Stimulated activated CD4-positive, alpha-beta T cell treated with anti-CD3 and anti-CD28 coated beads, Interleukin-2, amount 100 ng/mL, for 24 hours (primary cell): Measurements from ENCODE around the gene SV2C.

ENCODE experiments used
- DNase-seq, 2 donors: peaks; one replicate each; pipeline ENCODE4 v3.0.0-alpha.2; 2020

SV2C gene

DNA sequence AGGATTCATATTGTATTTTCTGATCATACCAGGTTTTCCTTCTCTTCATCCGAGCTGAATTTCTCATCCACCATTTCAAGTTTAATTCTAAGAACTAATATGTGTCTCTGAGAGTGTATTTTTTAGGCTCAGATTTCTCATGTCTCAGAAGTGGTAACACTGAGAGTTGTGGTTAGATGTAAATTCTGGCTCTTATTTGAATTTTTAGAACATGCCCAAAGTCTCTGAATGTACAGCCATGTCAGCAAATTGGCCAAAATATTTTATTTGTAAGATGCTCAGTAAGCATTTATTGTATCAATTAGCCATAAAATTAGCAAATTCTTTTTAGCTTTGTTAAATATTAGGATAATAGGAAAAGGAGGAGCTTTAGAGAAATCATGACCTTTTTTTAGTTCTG is 16.6 kb downstream of the SV2C start:
- no peak for DNase-seq

DNA sequence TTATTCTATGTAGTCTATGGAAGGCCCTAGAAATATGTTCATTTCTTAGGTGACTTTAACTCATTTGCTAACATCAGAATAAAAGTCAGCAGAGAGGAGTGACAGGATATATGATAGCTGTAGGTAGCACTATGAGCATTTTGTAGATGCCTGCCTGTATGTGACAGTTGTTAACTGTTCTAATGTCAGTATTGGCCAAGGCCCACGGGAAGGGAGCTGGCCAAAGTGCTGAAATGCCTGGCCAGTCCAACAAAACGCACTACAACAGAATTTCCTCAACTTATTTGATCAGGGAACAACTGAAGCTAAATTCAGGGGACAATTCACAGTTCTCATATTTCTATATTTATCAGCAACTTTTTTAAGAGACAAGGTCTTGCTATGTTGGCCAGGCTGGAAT is 20.8 kb downstream of the SV2C start:
- peak; percentile 16 to 25 for DNase-seq

DNA sequence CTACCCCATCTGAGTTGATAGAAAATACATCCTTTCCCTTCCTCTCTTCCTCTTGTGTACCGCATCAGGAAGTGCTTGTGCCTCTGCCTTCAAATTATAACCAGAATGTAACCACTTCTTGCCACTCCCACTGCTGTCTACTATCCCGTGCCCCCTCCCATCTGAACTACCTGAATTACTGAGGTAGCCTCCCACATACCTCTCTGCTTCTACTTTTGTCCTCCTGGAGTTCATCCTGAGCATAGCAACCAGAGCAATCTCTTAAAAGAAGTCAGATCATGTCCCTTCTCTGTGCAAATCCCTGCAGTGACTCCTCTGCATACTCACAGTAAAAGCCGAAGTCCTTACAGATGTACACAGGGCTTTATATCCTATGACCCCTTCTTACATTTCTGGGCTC is 23.0 kb downstream of the SV2C start:
- DNase-seq: no peak

DNA sequence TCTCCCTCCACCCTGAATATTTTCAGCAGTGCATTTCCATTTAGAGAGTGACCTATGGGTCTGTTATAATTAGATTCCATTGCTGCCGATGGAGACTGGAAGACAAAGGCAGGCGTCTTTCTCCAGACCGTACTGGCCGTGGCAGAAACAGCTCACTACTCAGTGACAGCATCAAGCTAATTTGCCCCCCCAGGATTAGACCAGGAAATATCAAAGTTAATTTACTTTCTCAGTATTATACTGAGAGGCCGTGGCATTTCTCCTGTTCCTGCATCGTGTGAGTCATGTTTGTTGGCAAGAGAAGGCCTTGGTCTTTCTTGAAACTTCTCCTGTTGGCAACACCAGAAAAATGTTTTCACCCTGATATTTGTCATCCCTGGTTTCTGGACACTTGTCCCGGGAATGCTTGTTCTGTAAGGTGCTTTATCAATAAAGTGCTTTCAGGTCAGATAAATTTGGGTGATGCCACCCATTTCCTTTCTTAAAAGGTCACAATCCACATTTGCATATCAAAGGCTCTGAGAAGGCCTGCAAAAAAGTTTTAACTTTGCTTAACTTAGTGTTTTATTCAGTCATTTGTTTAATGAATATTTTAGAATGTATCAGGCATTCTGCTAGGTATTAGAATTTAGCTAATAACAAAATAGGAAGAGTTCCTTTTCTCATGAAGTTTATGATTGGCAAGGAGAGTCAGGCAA is 28.4 kb downstream of the SV2C start:
- DNase-seq: no peak

DNA sequence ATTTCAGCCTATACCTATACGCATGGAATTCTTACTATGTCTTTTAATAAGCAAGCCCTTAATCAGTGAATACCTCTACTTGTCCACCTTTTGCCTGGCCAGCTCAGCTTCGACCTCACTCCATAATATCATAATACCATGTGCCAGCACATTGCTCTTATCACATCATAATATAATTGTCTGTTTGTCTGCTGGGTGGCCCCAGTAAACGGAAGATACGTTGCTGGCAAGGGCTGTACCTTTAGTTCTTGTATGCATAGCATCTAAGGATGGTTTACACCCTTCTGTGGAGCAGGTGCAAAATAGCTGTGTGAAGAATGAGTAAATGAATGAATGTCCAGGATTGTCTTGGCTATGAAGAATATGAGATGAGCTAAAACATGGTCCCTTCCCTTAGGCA is 29.9 kb downstream of the SV2C start:
- no peak for DNase-seq

DNA sequence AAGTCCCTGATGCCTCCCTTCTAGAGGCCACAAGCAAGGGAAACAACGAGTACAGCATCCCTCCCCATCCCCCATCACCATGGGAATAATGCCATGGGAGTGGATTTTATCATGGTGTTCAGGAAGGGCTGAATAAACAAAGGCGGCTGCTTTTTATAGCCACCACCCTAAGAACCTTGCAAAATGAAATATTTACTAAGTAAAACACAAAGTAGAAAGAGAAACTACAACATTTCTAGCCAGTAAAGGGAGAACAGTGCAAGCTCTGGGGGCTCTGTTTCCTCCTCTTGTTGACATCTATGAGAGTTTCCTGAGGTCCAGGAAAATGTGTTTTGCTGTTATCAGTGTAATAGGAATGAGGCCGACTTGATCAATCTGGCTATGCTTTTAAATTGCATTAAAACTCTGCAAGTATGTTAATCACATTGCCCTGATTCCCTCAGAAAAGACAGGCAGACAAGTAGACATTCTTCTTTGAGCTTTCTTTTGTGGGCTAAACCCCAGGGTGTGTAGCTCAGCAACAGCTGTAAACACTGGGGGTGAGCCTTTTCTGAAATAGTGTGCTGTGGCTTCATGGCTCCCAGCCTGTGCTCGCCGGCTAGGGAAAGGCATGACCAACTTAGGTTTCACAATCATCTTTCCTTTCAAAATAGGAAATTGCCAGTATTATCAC is 31.1 kb downstream of the SV2C start:
- DNase-seq: no peak

DNA sequence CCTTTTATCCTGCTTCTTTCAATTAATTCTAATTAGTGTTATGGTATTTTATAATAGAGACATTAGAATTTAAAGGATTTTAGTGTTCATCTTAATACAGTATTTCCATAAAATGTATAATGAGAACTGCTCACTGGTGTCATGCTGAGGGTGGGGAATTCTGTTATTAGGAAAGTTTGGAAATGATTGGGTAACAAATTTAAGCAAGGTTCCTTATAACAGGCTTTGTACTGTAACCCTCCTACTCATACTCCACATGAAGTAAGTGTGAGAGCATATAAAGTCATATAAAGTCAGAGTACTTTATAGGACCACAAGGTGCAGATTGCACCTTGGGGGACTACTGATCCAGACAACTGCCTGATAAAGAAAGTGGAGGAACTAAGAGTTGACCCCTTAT is 42.2 kb downstream of the SV2C start:
- no peak for DNase-seq

DNA sequence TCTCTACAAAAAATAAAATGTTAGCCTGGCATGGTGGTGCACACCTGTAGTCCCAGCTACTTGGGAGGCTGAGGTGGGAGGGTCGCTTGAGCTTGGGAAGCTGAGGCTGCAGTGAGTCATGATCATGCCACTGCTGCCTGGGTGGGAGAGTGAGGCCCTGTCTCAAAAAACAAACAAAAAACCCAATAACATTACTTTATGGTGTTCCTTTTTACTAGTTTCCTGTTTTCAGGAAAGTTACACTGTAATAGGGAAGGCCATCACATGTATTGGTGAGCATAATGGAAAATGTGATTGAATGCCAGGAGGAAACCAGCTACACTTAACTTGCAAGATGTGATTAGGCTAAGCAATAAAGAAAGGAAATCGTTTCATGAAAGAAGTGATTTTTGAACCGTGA is 42.7 kb downstream of the SV2C start:
- no peak for DNase-seq

DNA sequence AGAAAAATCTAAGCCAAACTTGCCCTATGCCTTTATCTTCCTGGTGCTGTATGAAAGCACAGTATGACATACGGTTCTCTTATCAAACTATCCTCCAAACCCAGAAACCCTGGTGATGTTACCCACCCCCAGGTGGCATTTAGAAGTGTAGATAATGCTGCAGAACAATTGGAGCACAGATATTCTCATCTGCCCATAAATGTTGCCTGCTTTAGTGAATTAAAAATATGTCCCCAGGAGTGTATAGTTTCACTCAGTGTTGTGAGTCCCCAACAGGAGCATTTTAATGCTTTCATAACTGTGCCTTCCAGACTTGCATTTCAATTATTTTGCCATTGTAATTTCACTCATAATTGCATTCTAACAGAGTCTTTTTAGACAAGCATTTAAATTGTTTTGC is 50.8 kb downstream of the SV2C start:
- no peak for DNase-seq

DNA sequence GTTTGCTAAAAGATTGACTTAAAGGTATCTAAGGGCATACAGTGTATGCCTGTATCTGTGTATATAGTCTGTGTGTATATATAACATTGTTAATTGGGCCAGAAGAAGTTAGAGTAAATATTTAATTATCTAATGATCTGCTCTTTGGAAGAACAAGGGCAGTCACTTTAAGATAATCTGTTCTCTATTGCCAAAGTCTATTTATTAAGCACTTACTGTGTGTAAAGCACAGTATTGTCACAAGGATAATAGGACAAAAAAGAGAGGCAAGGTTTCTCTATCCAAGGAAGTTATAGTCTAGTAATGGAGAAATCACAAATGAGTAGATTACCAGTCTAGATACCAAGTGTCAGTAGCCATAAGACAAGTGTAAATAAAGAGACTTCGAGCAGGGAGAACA is 51.5 kb downstream of the SV2C start:
- no peak for DNase-seq

DNA sequence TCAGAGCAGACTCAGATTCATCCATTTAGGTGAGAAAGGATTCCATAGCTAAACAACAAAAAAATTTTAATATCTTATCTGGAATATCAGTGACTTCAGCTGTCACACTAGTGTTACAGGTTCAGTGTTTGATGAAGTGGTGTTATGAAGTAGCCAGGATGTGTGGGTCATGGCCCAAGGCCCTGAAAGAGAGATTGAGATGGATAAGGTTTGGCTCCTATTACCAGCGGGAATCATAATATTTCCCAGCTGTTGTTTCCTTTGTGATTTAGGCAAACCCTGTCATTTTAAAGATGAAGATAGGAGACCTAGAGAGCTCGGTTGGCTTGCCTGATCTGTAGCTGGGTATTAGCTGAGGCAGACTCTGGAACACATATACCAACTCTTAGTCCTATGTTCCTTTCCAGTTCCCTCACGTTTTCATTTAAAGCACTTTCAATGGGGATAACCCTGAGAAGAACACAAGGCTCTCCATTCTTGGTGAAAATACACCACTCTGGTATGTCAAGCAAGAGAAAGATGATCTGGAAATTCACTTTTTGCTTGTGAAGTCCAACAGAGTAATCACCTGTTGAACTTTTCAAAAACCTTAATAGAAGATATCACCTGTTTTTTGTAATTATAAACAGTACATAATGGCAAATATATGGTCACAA is 54.8 kb downstream of the SV2C start:
- no peak for DNase-seq

DNA sequence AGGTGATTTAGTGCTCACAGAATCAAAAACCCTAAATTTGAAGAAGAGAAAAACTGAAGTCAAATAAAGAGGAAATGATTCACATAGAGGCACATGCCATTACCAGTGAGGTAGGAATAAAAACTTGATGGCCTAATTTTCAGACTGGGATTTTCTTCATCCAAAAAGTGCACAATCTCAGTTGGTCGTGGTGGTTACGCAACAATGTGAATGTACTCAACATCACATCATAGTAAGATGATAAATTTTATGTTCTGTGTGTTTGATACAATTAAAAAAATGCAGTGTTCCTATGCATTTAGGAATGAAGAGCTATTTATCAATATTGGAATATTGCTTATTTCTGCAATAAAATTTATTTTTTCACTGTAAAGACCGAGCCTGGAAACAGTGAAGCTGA is 60.7 kb downstream of the SV2C start:
- DNase-seq: no peak

DNA sequence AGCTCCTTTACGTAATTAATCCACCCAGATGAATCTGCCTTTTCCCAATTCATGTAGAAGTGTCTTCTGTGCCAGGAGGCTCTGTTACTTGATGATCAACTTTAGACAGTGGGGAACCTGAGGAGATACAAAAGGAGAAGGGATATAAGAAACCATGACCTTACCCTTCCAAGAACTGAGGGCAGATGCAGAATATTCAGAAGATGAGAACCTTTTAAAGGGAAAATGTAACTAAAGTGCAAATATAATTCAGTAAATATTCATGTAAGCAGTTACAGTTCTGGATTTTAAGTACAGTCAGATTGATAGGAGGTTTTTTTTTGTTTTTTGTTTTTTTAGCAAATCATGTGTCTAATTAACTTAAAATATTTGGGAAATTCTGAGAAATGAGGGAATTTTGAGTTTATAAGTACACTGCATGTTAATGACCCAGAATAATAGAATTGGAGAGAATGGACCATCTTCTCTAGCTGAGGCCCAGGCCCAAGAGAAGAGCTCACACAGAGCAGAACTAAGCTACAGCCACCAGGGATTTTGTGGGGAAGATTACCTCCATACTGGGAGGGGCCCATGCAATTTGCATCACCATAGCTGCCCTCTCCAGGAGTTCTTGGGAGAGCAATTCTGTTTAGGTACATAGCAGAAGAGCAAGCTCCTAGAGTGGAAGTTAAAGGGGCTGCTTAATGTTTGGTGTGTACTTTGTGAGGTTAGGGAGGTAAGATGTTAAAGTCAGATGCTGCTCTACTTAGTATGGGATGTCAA is 61.5 kb downstream of the SV2C start:
- no peak for DNase-seq

DNA sequence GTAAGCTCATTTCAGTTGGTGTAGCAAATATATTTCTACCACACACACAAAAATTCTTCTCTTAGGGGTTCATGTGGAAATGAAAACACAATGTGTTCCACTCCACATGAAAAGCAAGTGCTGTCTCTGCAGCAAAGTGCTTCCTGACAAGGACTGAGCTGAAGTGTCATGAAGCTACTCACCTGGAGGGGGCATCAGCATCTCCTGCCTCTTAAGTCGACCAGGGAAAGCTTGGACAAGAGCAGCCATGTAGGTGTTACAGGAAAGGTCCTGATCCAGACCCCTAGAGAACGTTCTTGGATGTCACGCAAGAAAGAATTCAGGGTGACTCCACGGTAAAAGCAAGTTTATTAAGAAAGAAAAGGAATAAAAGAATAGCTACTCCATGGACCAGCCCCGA is 62.8 kb downstream of the SV2C start:
- DNase-seq: peak in 1 of 2 donors; percentile 2

DNA sequence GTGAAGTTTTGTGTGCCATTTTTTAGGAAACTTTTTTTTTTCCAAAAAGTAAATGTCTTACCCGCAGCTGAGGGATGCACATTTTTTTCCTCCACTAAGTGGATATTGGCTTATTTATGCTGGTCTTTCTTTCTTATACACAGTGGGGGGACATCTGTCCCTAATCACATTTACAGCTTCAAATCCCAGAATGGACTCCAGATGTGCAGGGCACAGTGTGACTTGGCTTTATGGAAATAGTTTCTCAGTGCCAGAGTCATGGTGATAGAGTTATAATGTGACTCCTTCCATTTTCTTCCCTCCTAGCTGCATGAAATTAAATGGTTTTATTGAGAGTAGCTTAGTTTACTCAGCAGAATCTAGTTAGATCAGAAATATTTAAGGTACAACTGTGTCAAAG is 66.5 kb downstream of the SV2C start:
- no peak for DNase-seq

DNA sequence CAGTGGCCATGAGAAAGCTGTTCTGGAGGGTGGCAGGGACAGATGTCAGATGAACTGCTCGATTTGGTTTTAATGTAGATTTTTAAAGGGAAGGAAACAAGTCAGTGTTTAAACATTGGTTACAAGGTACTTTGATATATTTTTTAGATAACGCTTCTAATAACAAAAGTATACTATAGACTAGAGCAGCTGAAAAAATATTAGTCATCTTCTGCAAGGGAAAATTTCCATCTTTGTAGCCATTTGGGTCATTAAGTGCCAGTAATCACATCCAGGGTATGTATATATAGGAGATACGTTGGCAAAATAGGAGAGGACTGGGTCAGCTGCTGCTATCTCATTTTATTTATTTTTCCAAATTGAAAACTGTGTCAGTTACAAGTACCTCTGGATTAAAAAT is 69.0 kb downstream of the SV2C start:
- no peak for DNase-seq

DNA sequence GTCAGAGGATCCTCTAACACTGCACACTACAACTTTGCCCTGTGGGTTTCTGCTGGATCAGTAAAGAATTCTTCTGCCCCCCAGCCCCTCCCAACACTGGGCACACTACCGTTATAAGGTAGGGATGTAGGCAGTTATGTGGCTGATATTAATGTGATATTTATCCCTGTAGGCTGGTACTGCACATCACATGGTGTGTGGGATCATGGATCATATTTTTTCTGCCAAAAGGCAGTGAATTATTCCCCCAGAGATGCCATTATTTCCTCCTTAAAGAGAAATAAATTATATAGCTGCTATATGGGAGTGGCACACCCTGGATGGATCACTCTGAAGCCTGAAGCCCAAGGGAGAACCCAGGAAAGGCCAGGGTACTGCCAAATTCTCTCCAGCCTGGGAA is 69.5 kb downstream of the SV2C start:
- no peak for DNase-seq

DNA sequence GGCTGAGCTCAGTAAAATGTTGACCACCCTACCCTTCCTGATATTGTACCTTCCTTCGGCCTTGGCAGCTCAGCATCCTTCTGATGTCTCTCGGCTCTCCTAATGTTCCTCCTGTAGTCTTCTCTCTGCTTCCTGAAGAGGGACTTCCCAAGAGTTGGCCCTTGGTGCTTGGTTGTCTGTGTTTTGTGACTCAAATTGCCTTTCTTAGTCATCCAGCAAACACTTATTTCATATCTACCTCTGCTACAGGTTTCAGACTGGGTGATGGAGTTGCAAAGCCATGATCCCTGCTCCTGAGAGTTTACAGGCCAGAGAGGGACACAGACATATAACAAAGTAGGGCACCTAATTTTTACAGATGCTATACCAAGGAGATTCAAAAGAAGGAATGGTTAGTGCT is 70.1 kb downstream of the SV2C start:
- no peak for DNase-seq

DNA sequence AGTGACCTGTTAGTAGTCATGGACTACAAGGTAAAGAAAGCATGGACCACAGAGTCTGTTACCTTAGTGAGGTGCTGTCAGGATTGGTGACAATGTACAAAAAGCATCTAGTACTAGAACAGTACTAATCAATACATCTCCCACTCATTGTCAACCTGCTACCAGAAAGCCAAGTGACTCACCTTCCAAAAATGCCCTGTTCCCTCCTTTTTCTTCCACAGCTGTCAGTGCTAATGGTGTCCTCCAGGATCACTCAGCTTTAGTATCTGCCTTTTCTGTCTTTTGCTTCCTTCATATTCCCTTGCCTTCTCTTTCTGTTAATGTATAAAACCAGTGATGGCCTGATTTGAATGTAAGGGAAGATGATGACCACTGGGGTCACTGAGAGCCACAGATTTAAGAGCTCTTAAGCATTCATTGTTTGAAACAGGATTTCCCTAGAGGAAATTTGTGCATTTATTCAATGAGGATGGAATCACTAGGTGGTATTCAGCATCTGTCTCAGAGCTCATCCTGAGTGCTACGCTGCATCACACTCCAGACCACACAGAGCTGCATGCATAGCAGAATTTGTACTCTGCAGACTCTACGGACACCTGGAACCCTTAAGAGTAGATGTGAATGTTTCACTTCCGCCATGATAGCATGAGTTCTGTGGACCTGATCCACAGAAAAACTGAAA is 71.0 kb downstream of the SV2C start:
- no peak for DNase-seq

DNA sequence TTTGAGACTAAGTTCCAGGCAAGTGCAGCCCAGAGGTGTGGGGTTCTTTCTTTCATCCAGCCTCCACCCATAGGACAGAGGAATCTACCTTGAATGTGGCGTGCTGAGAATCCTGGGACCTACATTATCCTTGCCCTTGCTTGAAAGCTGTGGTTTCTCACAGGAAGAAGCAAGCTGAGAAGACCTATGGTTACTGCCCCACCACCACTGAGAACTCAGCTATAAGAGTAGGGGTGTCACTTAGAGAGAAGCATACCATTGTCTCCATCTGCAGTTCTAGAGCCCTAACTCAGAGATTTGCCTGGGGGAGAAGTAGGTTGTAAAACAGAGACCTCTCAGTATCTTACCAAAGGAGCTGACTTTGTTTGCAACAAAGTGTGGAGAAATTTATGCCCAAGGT is 72.4 kb downstream of the SV2C start:
- no peak for DNase-seq

DNA sequence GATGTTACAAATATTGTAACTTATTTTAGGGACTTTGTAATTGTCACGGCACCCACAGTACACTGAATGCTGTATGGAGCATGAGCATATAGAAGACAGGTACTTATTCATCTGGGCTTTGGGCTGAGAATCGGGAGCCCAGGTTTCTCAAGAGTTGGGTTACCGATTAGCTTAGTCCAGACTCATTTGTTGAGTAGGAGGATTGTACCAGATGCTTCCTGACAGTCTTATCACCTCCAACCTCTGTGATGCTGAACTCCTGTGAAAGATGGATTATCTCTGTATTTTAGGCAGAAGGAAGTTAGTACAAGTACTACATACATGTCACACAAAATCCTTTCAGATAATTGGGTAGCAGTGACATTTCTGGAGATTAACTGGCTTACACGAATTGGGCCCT is 79.2 kb downstream of the SV2C start:
- DNase-seq: no peak

DNA sequence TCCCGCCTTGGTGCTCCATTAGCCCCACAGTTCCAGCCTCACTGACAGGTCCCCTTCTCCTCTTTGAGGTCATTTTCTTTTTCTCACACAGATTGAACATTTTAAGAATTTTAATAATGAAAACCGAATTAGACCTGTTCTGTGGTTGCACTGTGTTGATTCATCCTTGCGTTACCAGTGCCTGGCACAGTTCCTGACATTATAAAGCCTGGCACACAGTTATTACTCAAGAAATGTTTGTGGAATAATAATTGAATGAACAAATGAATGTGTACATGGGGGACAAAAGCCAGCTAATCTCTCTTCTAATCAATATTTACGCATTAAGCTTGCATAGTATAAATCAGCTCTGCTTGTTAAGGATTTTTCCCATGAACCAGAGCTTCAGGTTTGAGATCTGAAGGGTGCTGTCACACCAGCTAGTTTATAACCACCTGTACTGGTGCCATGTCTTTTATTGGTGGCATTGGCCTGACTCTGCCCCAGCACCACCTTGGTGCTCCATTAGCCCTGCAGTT is 80.0 kb downstream of the SV2C start:
- no peak for DNase-seq

DNA sequence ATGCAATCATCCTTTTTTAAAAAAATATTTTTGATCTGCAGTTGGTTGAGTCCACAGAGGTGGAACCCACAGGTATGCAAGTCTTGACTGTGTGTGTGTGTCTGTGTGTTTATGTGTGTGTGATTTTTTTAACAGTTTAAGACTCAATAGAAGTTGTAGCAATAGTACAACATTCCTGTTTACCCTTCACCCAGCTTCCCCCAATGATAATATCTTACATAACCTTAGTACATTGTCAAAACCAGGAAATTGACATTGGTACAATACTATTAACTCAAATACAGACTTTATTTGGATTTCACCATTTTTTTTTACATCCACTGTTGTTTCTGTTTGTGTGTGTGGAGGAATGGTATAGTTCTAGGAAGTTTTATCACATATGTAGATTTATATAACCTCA is 81.8 kb downstream of the SV2C start:
- DNase-seq: no peak
